Measurements from ENCODE around the gene COL15A1. TPM values are rescaled to one million over a fixed set of nuclear protein-coding genes. Genes with fewer than 3 reads are reported as not detected.

Gene COL15A1
- total RNA-seq, 6 experiments from 2014 or later: 0.20 to 0.50 (median 0.32) TPM

DNA sequence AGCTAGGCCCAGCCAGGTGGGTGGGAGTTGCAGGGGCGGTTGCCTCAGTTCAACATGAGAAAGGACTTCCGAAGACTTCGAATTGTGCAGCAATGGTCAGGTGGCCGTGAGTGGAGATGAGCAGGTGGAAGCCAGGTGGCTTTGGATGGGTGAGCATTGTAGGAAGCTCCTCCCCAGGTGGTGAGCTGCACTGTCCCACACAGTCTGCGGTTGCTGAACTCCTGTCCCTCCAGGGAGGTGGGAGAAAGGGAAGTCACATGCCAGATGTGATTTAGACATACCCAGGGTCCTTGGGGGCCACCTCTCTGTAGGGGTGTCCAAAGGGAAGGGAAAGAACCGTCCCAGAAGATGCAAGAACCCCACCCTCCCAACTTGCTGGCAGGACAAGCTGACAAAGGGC lies 30.4 kb downstream of the COL15A1 start:
- H3K27me3 Mint-ChIP-seq (ENCODE audit: insufficient read depth): peaks cover 22% of the 10 kb centered on the region
- H3K9me3 Mint-ChIP-seq: no peaks in the 10 kb centered on the region
- H3K36me3 Mint-ChIP-seq (ENCODE audit: low read depth): no peaks in the 10 kb centered on the region
- TF ChIP-seq, protein P1, sequence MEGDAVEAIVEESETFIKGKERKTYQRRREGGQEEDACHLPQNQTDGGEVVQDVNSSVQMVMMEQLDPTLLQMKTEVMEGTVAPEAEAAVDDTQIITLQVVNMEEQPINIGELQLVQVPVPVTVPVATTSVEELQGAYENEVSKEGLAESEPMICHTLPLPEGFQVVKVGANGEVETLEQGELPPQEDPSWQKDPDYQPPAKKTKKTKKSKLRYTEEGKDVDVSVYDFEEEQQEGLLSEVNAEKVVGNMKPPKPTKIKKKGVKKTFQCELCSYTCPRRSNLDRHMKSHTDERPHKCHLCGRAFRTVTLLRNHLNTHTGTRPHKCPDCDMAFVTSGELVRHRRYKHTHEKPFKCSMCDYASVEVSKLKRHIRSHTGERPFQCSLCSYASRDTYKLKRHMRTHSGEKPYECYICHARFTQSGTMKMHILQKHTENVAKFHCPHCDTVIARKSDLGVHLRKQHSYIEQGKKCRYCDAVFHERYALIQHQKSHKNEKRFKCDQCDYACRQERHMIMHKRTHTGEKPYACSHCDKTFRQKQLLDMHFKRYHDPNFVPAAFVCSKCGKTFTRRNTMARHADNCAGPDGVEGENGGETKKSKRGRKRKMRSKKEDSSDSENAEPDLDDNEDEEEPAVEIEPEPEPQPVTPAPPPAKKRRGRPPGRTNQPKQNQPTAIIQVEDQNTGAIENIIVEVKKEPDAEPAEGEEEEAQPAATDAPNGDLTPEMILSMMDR (IDR thresholded peaks at IDR 0.05): no peak
- no peak overlapping the region for H3K4me3 Mint-ChIP-seq
- no peak overlapping the region for H3K27ac Mint-ChIP-seq
- DNase-seq: no peak
- peaks cover 15% of the 10 kb centered on the region for H3K4me1 Mint-ChIP-seq (ENCODE audit: low read depth)

DNA sequence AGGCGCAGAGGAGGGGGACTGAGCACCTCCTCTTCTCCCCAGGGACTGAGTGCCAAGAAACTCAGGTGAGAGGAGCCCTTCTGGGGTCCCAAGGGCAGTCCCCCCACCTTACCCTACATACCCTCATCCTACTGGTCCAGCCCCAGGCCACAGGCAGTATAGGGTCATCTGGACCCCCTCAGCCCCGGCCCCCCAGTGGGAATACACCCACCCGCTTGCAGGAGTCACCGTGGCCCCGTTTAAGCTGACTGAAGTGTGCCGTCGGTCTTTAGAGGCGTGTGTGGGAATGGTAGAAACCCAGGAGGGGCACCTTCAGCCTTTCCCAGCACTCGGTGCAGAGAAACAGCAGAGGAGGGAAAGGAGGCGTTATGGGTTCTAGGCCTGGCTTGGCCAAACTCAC lies 30.8 kb downstream of the COL15A1 start:
- peaks cover 15% of the 10 kb centered on the region for H3K4me1 Mint-ChIP-seq (ENCODE audit: low read depth)
- TF ChIP-seq, protein P1 (IDR thresholded peaks at IDR 0.05): no peak
- H3K36me3 Mint-ChIP-seq (ENCODE audit: low read depth): no peaks in the 10 kb centered on the region
- no peak for DNase-seq
- H3K27ac Mint-ChIP-seq: no peak overlapping the region
- H3K9me3 Mint-ChIP-seq: no peaks in the 10 kb centered on the region
- peaks cover 22% of the 10 kb centered on the region for H3K27me3 Mint-ChIP-seq (ENCODE audit: insufficient read depth)
- H3K4me3 Mint-ChIP-seq: no peak overlapping the region

DNA sequence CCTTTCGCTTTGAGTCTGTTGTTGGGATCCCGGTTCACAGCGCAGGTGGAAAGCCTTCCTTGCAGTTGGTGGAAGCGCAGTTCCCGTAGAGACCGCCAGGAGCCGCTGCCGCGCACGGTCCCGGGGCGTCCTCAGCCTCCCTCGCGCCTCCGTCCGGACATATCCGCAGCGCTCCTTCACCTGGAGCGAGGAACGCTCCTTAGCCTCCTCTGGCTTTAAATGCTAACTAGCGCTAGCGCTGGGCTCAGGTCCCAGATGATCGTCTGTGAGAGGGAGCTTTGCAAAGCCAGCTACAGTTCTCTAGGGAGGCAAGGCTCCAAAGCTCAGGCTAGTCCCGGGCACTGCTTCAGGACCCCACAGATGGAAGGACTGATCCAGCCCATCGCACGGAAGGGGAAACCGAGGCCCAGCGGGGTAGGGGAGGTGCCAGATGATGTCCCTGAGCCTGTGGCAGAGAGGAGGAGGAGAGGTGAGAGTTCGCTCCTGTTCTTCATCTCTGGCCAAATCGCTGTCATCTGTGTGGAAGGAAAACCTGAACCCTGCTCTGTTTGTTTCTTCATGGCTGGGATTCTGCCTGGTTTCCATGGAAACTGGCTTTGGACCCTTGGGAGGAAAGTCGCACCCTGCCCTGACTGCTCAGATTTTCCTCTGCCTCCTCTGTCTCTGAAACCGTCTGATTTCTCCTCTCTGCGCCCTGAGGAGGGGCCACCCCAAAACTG lies 31.4 kb downstream of the COL15A1 start:
- Mint-ChIP-seq H3K27ac (no peak overlapping the region), H3K27me3 (ENCODE audit: insufficient read depth) (peaks cover 25% of the 10 kb centered on the region), H3K36me3 (ENCODE audit: low read depth) (no peaks in the 10 kb centered on the region), H3K4me1 (ENCODE audit: low read depth) (peaks cover 15% of the 10 kb centered on the region), H3K9me3 (no peaks in the 10 kb centered on the region), H3K4me3 (no peak overlapping the region)
- peak; percentile 69 for DNase-seq
- TF ChIP-seq, protein P1 (IDR thresholded peaks at IDR 0.05): peak; percentile 97

DNA sequence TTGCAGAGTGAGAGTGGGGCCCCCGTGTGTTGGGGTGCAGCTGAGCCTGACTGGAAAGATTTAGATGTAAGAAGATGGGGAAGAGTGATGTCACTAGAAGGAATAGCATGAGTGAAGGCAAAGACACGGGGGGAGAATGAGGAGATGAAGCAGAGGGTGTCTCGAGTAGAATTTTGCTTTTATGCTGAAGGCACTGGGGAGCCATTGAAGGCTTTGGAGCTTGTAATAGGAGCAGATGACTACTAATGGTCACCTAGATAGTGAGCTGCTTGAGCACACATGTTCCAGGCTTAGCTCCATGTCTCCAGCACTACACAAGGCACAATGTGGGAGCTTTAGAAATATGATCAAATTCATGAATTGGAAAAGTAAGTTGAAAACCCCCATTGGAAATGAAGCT lies 32.1 kb downstream of the COL15A1 start:
- no peak overlapping the region for H3K4me3 Mint-ChIP-seq
- H3K4me1 Mint-ChIP-seq (ENCODE audit: low read depth): peaks cover 10% of the 10 kb centered on the region
- no peak for DNase-seq
- no peaks in the 10 kb centered on the region for H3K9me3 Mint-ChIP-seq
- no peak overlapping the region for H3K27ac Mint-ChIP-seq
- TF ChIP-seq, protein P1 (IDR thresholded peaks at IDR 0.05): no peak
- peaks cover 26% of the 10 kb centered on the region for H3K27me3 Mint-ChIP-seq (ENCODE audit: insufficient read depth)
- H3K36me3 Mint-ChIP-seq (ENCODE audit: low read depth): no peaks in the 10 kb centered on the region

DNA sequence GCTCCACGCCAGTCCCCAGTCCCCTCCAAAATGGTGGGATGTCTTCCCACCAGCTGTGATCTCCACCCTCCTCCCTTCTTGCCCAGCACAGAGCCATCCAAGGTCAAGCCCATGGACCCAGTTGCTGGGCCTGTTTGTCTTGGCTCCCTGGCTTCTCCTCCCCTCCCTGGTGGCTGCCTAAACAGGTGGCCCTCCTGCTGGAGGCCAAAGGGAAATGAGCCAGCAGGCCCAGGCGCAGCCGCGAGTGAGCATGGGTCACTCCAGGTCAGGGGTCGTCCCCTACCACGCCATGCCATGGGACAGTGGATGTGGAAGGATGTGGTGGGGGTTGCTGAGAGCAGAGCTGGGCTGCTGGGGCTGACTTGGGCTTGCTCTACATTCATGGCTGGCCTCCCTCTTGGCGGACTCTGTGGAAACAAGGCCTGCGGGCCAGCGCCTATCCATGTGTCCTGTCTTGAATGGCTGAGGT lies 33.6 kb downstream of the COL15A1 start:
- Mint-ChIP-seq H3K27me3 (ENCODE audit: insufficient read depth) (peaks cover 29% of the 10 kb centered on the region), H3K4me3 (no peak overlapping the region), H3K4me1 (ENCODE audit: low read depth) (peaks cover under 1% of the 10 kb centered on the region), H3K36me3 (ENCODE audit: low read depth) (no peaks in the 10 kb centered on the region), H3K9me3 (no peaks in the 10 kb centered on the region), H3K27ac (no peak overlapping the region)
- TF ChIP-seq, protein P1 (IDR thresholded peaks at IDR 0.05): no peak
- DNase-seq: no peak
